ENCODE results near the gene EVA1B. TPM values are rescaled to one million over a fixed set of nuclear protein-coding genes. Genes with fewer than 3 reads are reported as not detected.

Gene EVA1B
- total and polyA plus RNA-seq, 8 donors: 8.3 to 67.2 (median 29.8) TPM; not detected in 1

DNA sequence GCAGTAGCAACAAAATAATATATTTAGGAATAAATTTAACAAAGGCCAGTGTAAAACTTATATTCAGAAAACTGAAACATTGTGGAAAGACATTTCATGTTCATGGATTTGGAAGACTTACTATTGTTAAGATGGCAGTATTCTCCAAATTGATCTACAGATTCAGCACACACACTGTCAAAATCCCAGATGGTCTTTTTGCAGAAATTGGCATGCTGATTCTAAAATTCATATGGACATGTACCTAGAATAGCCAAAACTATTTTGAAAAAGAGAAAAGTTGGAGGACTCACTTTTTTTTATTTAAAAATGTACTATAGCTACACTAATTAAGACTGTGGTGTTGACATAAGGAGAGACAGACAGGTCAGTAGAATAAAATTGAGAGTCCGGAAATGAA lies 49.2 kb downstream of the EVA1B start:
- intact Hi-C loops (cut with DNase I; ENCODE audit: low total_unique reads): no loop called here
- no peak for TF ChIP-seq POLR2AphosphoS5 (IDR thresholded peaks at IDR 0.05)
- TF ChIP-seq POLR2A (IDR thresholded peaks at IDR 0.05): no peak
- TF ChIP-seq EP300 (IDR thresholded peaks at IDR 0.05): no peak
- no peak for TF ChIP-seq CTCF (IDR thresholded peaks at IDR 0.05)
- Histone ChIP-seq H3K4me1 (peaks cover 15 to 77% (median 40%) of the 10 kb centered on the region in 4 donors), H3K27me3 (no peaks in the 10 kb centered on the region), H3K4me3 (no peak overlapping the region), H3K27ac (no peak overlapping the region), H3K36me3 (peaks cover 5 to 35% (median 22%) of the 10 kb centered on the region in 4 donors), H3K9me3 (no peaks in the 10 kb centered on the region)
- no peak for DNase-seq
- WGBS, 5 donors: 85 to 100% (median 94%) methylated on average over 1 of the region's 1 CpG

GRCh38 chr1:36273024-36273423 lies 50.4 kb downstream of the EVA1B start:
- peak overlapping the region in 2 of 5 donors; percentile 26 to 29 for H3K27ac ChIP-seq

More at GRCh38 chr1:36273024-36273423, 50.4 kb downstream of the EVA1B start:
- TF ChIP-seq POLR2AphosphoS5 (IDR thresholded peaks at IDR 0.05) (no peak), POLR2A (IDR thresholded peaks at IDR 0.05) (no peak), CTCF (IDR thresholded peaks at IDR 0.05) (no peak), EP300 (IDR thresholded peaks at IDR 0.05) (no peak)
- peaks cover 22 to 77% (median 39%) of the 10 kb centered on the region in 4 donors for H3K4me1 ChIP-seq
- no peaks in the 10 kb centered on the region for H3K9me3 ChIP-seq
- WGBS, 5 donors: 41 to 69% (median 50%) methylated on average over 5 of the region's 5 CpGs
- peaks cover 5 to 35% (median 24%) of the 10 kb centered on the region in 4 donors for H3K36me3 ChIP-seq
- H3K27me3 ChIP-seq: no peaks in the 10 kb centered on the region
- no peak for DNase-seq
- H3K4me3 ChIP-seq: no peak overlapping the region
- intact Hi-C loops (cut with DNase I; ENCODE audit: low total_unique reads): no loop called here

Other genes starting within 250 kb of the EVA1B start
- gene TEKT2, start 239.6 kb downstream of the EVA1B start, total RNA-seq: not detected
- under 1 TPM; 0.25 to 0.76 (median 0.60) TPM for gene TEKT2, start 239.6 kb downstream of the EVA1B start, polyA plus RNA-seq
- gene ADPRS, start 234.8 kb downstream of the EVA1B start, total RNA-seq: 10 to 100 TPM in 3 of 5 donors, 1 to 10 TPM in 2; 1.8 to 15.1 (median 11.6) TPM
- gene ADPRS, start 234.8 kb downstream of the EVA1B start, polyA plus RNA-seq: 10 to 100 TPM; 21.3 to 27.5 (median 24.7) TPM
- gene COL8A2, start 198.4 kb downstream of the EVA1B start, total RNA-seq: 10 to 100 TPM in 1 of 5 donors, 1 to 10 TPM in 4; 3.5 to 19.2 (median 5.5) TPM
- 1 to 10 TPM in 2 of 3 donors, under 1 TPM in 1; 0.92 to 5.0 (median 2.0) TPM for gene COL8A2, start 198.4 kb downstream of the EVA1B start, polyA plus RNA-seq
- 10 to 100 TPM in 4 of 5 donors, 1 to 10 TPM in 1; 8.9 to 63.9 (median 19.8) TPM for gene TRAPPC3, start 174.2 kb downstream of the EVA1B start, total RNA-seq
- 10 to 100 TPM; 61.1 to 64.0 (median 62.8) TPM for gene TRAPPC3, start 174.2 kb downstream of the EVA1B start, polyA plus RNA-seq
- 100 to 1,000 TPM in 2 of 5 donors, 10 to 100 TPM in 3; 14.6 to 164 (median 40.3) TPM for gene MAP7D1, start 167.5 kb downstream of the EVA1B start, total RNA-seq
- gene MAP7D1, start 167.5 kb downstream of the EVA1B start, polyA plus RNA-seq: 10 to 100 TPM; 36.7 to 42.8 (median 42.4) TPM
- 10 to 100 TPM; 26.4 to 97.9 (median 61.3) TPM for gene THRAP3, start 99.2 kb downstream of the EVA1B start, total RNA-seq
- 10 to 100 TPM; 22.2 to 28.0 (median 26.9) TPM for gene THRAP3, start 99.2 kb downstream of the EVA1B start, polyA plus RNA-seq
- 100 to 1,000 TPM in 1 of 5 donors, 1 to 10 TPM in 3, not detected in 1; 3.5 to 120 (median 6.5) TPM for gene SH3D21, start 17.3 kb downstream of the EVA1B start, total RNA-seq
- gene SH3D21, start 17.3 kb downstream of the EVA1B start, polyA plus RNA-seq: 1 to 10 TPM in 2 of 3 donors, under 1 TPM in 1; 0.76 to 2.7 (median 1.8) TPM
- 10 to 100 TPM; 14.0 to 57.4 (median 28.3) TPM for gene STK40, start 62.3 kb upstream of the EVA1B start, total RNA-seq
- 10 to 100 TPM; 14.6 to 36.0 (median 32.1) TPM for gene STK40, start 62.3 kb upstream of the EVA1B start, polyA plus RNA-seq
- gene LSM10, start 74.3 kb upstream of the EVA1B start, total RNA-seq: 100 to 1,000 TPM in 1 of 5 donors, 10 to 100 TPM in 3, 1 to 10 TPM in 1; 5.1 to 261 (median 42.6) TPM
- 10 to 100 TPM; 46.5 to 65.7 (median 64.8) TPM for gene LSM10, start 74.3 kb upstream of the EVA1B start, polyA plus RNA-seq
- 10 to 100 TPM in 2 of 5 donors, 1 to 10 TPM in 3; 1.7 to 69.4 (median 9.7) TPM for gene OSCP1, start 126.8 kb upstream of the EVA1B start, total RNA-seq
- gene OSCP1, start 126.8 kb upstream of the EVA1B start, polyA plus RNA-seq: 1 to 10 TPM; 5.3 to 9.5 (median 8.6) TPM
- gene MRPS15, start 140.7 kb upstream of the EVA1B start, total RNA-seq: 100 to 1,000 TPM in 1 of 5 donors, 10 to 100 TPM in 4; 21.9 to 110 (median 33.8) TPM
- 100 to 1,000 TPM; 152 to 163 (median 161) TPM for gene MRPS15, start 140.7 kb upstream of the EVA1B start, polyA plus RNA-seq
- 10 to 100 TPM in 4 of 5 donors, not detected in 1; 12.7 to 30.9 (median 21.2) TPM for gene CSF3R, start 159.3 kb upstream of the EVA1B start, total RNA-seq
- 1 to 10 TPM; 1.6 to 6.7 (median 5.8) TPM for gene CSF3R, start 159.3 kb upstream of the EVA1B start, polyA plus RNA-seq

Data from stomach (tissue), 9 donors.